Loucy (cell line): Measurements from ENCODE around the gene TP53I11.

Experiments
- CTCF ChIP-seq: fragments of 200-600 bp; sonication (generic); conservative IDR thresholded peaks from 2 replicates; pipeline ENCODE4 v1.5.1; 2014; ENCODE audit warnings: mild to moderate bottlenecking, antibody characterized with exemption, low read length
- EZH2phosphoT487 ChIP-seq: fragments of 200-600 bp; IDR thresholded peaks from 2 replicates; pipeline ENCODE4 v1.6.1; 2018; ENCODE audit warnings: antibody characterized with exemption, mild to moderate bottlenecking, moderate library complexity, borderline replicate concordance

DNA sequence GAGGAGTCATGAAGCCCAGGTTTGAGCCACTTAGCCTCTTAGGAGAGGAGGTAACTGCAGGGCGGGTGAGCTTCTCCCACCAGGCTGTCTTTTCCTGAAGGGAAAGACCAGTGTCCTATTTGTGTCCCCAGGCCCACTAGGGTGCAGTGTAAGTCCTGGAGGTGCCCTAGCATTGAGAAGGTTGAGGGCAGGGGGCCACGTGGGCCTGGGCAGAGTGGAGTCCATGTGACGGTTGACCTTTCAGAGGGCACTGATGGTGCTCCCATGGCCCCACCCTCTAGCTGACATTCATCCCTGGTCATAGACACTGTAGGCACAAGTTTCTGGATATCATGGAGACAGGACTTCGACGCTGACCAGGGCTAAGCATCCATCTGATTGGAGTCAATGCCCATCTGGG lies 44.1 kb upstream of the TP53I11 start:
- TF ChIP-seq CTCF (peak; percentile 19; the same call in 1 of the 2 replicates), EZH2phosphoT487 (no peak)
